ENCODE results near the gene CIITA. TPM values are rescaled to one million over a fixed set of nuclear protein-coding genes. Genes with fewer than 3 reads are reported as not detected.

CIITA gene
- total and polyA plus RNA-seq, 8 donors, result 1.8 to 39.7 (median 5.4) TPM

- H3K4me3 ChIP-seq, result no peak overlapping the region
- H3K4me1 ChIP-seq, result peaks cover 21 to 55% (median 35%) of the 10 kb centered on the region in 3 donors
- no peaks in the 10 kb centered on the region for H3K36me3 ChIP-seq
- FAIRE-seq (no peak), DNase-seq (no peak), ATAC-seq (no peak)
- intact Hi-C loops (cut with DNase I), result no loop called here
- TF ChIP-seq CTCF (IDR thresholded peaks at IDR 0.05), result no peak
- 96% methylated on average over 13 of the region's 13 CpGs for WGBS, 2 donors
- no peaks in the 10 kb centered on the region for H3K27me3 ChIP-seq
- H3K9me3 ChIP-seq, result no peaks in the 10 kb centered on the region
- H3K27ac ChIP-seq, result no peak overlapping the region
These were observed 57.5 kb downstream of the CIITA start for GRCh38 chr16:10934325-10935107.

- Histone ChIP-seq H3K9me3 (no peaks in the 10 kb centered on the region), H3K27me3 (no peaks in the 10 kb centered on the region), H3K27ac (no peak overlapping the region), H3K4me3 (no peak overlapping the region), H3K36me3 (no peaks in the 10 kb centered on the region), H3K4me1 (peaks cover 27 to 58% (median 41%) of the 10 kb centered on the region in 3 donors)
- no peak for DNase-seq
- ATAC-seq, result no peak
- no peak for FAIRE-seq
- intact Hi-C loops (cut with DNase I), result no loop called here
- no peak for TF ChIP-seq CTCF (IDR thresholded peaks at IDR 0.05)
- 26 to 27% methylated on average over 7 of the region's 7 CpGs for WGBS, 2 donors
These were observed 58.4 kb downstream of the CIITA start for GRCh38 chr16:10935226-10935915.

- DNase-seq (no peak), ATAC-seq (no peak), FAIRE-seq (no peak)
- Histone ChIP-seq H3K4me3 (no peak overlapping the region), H3K36me3 (no peaks in the 10 kb centered on the region), H3K4me1 (peaks cover 30 to 57% (median 41%) of the 10 kb centered on the region in 3 donors), H3K9me3 (no peaks in the 10 kb centered on the region), H3K27ac (no peak overlapping the region), H3K27me3 (no peaks in the 10 kb centered on the region)
- intact Hi-C loops (cut with DNase I), result no loop called here
- WGBS, 2 donors, result 58 to 65% methylated on average over 8 of the region's 8 CpGs
- no peak for TF ChIP-seq CTCF (IDR thresholded peaks at IDR 0.05)
These were observed 59.4 kb downstream of the CIITA start for GRCh38 chr16:10936272-10936984.

- DNase-seq (no peak), ATAC-seq (peak in 2 of 4 donors; percentile 5 to 8), FAIRE-seq (no peak)
- Histone ChIP-seq H3K9me3 (no peaks in the 10 kb centered on the region), H3K4me1 (peaks cover 30 to 57% (median 41%) of the 10 kb centered on the region in 3 donors), H3K27ac (peak overlapping the region in 2 of 4 donors; percentile 6 to 17), H3K27me3 (no peaks in the 10 kb centered on the region), H3K36me3 (no peaks in the 10 kb centered on the region), H3K4me3 (peak overlapping the region in 1 of 4 donors; percentile 26)
- no peak for TF ChIP-seq CTCF (IDR thresholded peaks at IDR 0.05)
- WGBS, 2 donors, result 25 to 28% methylated on average over 11 of the region's 11 CpGs
- intact Hi-C loops (cut with DNase I), result no loop called here
These were observed 60.3 kb downstream of the CIITA start for GRCh38 chr16:10937068-10937859.

All from pancreas (tissue), 10 donors.